HG03025 (cell line): ENCODE results near the gene CCNI.
A peak's percentile ranks its signal among the peaks of the same experiment; 100 is the strongest.
"Not testable (repeated sequence)": the region's sequence is repeated elsewhere in the genome, so short reads cannot be mapped to it uniquely, and the experiment has no call there.

Experiments used
- ATAC-seq: cut with Tn5 transposase; IDR thresholded peaks from one replicate; pipeline ENCODE4 v1.9.1; 2021; ENCODE audit warnings: mild to moderate bottlenecking, moderate library complexity; ENCODE audit not compliant: unreplicated experiment, low FRiP score

The CCNI gene

GRCh38 chr4:77084019-77084639, 8.3 kb upstream of the CCNI start:
- no peak for ATAC-seq

- ATAC-seq, result no peak
Observed at GRCh38 chr4:77082886-77083608, 7.3 kb upstream of the CCNI start.

DNA sequence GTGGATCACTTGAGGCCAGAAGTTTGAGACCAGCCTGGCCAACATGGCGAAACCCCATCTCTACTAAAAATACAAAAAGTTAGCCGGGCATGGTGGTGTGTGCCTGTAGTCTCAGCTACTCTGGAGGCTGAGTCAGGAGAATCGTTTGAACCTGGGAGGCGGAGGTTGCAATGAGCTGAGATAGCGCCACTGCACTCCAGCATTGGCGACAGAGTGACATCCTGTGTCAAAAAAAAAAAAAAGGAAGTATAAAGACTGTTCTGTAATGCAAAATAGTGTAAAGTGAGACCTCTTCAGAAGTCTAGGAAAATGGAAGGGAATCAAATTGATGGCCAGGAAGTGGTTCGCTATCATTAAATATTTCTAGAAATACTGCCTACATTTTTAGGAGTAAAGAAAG, 5.0 kb upstream of the CCNI start:
- not testable (repeated sequence) for ATAC-seq

DNA sequence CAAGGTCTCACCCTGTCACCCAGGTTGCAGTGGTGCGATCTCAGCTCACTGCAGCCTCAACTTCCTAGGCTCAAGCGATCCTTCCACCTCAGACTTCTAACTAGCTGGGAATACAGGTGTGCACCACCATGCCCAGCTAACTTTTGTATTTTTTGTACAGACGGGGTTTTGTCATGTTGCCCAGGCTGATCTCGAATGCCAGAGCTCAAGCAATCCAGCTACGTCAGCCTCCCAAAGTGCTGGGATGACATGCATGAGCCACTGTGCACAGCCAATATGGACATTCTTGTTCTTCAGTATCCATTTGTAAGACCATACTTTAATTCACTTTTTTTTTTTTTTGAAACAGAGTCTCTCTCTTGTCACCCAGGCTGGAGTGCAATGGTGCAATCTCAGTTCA, 3.5 kb upstream of the CCNI start:
- ATAC-seq, result no peak

- no peak for ATAC-seq
Observed at GRCh38 chr4:77078401-77078800, 2.6 kb upstream of the CCNI start.

DNA sequence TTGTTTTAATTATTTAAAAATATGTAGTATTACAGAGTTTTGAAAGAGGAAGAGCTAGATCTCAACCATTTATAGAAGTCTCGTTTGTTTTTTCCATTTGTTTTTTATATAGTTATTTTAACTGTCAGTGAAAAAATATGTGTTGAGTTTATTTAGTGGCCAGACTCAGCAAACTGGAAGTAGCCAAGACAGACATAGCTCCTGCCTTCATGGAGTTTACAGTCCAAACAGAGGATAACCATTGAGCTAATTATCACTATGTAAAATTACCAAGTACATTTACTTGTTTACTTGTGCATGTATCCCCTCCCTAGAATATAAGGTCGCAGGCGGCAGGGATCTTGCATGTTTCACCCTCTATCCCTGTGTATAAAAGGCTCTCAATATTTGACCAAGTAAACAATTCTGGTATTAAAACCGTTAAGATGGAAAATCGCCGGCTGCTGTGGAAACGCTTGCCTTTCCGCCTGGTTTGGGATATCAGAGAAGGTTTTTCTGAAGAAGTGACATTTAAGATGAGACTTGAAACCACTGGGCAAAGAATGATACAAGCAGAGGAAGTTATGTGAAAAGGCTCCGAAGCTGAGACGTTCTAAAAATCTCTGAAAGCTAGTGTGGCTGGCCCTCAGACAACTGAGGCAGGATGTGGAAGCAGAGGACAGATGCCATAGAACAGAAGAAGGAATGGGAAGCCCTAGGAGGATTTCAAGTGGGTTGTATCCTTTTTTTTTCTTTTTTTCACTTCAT, 1.3 kb upstream of the CCNI start:
- ATAC-seq, result no peak

- peak; percentile 40 for ATAC-seq
Observed at GRCh38 chr4:77074981-77075855, 571 bp downstream of the CCNI start.

- ATAC-seq, result no peak
Observed at GRCh38 chr4:77074381-77074831, 1.4 kb downstream of the CCNI start.

DNA sequence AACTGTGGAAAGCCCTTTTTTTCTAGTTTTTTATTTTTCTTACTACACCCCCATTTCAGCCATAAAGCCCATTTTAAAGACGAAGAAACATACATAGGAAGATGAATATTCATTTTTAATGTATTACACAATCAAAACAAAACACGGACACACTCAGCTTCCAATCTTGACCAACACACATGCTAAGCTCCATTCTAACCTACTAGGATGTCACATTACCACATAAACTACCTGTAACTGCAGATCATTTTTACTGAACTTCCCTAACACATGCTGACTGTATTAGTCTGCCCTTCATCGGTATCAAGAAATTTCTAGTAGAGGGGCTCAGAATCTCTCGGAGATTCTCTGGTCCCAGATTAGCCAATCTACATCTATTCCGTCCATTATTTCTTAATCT, 1.8 kb downstream of the CCNI start:
- ATAC-seq, result no peak

GRCh38 chr4:77073106-77073809, 2.5 kb downstream of the CCNI start:
- ATAC-seq, result no peak

DNA sequence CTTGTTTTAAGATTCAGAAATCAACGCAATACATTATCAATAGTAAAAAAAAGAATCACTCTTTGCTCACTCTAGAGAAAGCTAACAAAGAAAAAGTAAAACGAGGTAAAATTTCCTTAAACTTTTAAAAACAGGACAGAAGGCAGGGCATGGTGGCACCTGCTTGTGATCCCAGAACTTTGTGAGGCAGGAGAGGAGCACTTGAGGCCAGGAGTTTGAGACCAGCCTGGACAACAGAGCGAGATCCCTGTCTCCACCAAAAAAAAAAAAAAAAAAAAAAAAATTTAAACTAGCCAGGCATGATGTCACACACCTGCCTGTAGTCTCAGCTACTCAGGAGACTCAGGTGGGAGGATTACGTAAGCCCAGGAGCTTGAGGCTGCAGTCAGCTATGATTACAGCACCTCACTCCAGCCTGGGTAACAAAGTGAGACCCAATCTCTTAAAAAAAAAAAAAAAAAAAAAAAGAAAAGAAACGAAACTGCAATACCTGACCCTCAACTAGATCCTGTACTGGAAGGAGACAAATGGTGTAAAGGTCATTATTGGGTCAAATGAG, 3.5 kb downstream of the CCNI start:
- no peak for ATAC-seq

GRCh38 chr4:77069514-77069913, 6.3 kb downstream of the CCNI start:
- not testable (repeated sequence) for ATAC-seq

DNA sequence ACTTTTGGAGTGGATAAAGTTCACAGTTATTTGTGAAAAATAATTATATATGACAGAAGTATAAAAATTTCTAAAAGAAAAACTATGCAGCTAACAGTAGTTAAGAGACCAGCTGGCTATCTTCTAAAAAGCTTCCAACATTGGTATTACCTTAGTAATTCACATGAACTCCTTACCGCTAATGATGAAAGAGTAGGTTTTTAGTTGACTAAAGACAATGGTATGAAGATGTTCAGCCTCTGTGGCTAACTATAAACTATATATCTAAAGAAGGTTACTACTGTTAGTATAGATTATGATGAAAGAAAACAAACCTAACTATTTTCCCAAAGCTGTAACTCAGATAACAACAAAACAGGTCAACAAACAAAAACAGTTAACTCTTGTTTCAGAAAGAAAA, 10.4 kb downstream of the CCNI start:
- ATAC-seq, result no peak

DNA sequence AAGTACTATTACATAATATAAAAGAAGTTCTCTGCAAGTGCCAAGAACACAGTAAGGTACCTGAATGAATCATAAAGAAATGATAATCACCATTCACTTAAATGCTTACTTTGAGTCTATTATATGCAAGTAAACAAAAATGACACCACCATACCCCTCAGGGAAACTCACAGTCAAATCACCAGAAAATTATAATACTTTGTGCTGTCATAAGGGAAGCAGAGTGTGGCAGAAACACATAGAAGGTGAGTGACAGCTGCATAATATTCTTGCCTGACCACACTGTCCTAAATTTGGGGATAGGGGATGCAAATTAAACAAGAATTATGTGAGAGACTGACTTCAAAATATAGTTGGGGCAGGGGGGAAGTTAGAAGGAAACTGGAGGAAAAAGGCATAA, 12.9 kb downstream of the CCNI start:
- ATAC-seq, result no peak

DNA sequence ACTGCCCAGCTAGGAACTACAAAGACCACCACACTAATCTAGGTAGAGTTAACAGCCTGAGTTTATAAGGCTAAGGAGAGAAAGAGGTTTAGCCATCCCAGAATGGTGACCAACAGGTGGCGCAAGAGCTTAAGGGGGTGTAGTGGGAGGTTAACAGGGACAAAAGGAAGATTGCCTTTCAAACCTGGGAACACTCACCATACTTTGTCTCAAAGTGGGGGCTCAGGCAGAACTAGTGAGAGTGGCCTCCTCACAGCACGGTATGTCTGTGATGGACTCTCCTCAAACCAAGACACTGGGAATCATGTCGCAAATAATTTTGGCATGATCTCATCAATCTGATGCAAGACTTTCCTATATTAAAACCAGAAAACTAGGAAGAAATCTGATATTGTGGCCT, 23.4 kb downstream of the CCNI start:
- no peak for ATAC-seq

DNA sequence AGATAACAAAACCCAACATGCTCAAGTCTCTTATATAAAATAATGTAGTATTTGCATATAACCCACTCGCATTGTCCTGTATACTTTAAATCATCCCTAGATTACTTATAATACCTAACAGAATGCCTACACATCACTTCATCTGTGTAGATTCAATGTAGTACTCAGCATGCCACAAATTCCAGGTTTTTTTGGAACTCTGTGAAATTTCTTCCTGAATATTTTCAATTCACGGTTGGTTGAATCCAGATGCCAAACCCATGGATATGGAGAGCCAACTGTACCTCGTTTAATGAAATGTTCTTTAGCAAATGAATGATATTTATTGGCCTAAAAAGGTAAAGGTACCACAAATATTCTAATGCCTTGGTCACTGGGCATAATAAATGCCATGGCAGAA, 24.8 kb downstream of the CCNI start:
- ATAC-seq, result no peak

DNA sequence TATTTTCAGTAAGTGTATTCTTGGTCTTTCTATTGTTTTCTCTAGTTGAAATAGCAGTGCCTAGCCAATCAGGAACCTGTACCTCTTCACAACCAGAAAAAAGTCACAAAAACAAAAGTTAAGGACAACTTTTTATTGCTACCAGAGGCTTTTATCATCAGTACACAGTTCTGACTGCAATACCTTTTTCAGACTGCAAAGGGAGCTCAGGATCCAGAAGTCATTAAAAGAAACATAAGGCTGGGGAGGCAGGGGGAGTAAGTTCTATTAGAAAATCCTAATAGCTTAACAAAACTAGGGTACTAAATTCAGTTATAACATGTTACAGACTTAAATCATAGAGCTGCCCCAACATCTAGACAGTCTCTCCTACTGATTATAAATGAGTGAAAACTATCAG, 28.8 kb downstream of the CCNI start:
- no peak for ATAC-seq

DNA sequence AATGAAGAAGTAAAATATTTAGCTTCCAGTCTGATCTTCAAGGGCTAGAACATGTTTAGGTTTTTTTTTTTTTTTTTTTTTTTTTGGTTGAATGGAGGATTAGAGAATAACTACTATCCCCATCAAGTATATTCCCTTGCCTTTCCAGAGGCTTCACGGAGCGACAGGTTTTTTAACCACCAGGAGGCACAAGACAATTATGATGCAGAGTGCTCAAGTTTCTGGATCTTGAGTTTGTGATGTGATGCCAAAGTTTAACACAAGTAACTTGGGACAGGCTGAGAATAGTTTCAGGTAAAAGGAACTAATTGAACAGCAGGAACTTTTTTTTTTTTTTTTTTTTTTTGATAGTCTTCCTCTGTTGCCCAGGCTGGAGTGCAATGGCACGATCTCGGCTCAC, 30.3 kb downstream of the CCNI start:
- ATAC-seq, result no peak

DNA sequence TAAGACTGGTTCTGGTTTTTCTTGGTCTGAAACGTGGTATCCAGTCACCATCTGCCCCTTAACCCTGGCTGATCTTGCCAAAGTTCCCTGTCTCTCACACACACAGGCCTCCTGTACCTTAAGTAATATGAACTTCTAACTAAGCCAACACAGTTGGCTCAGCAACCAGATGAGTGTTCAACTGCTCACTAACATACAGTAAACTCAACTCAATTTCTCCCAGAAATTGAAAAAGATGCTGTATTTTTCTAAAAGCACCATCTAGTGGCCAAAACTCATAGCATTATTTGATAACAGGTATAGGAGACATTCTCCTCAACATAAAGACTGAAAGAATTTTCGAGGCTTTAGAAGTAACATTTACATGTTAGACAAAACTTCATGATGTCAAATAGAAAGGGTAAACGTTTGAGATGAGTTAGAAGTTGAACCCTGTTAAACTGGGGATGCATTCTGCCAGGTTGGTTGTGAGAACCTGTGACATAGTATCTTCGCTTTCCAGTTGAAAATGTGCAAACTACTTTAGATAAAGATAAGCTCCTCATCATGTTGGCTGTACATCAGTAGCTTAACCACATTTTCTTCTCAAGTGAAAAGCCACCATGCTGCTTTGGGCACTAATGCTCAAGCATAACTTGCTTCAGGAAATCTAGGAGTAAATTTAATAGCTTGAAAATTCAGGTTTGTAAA, 31.2 kb downstream of the CCNI start:
- ATAC-seq, result no peak
